Hepatocyte (in vitro differentiated cells): ENCODE measurements around the gene CNRIP1. TPM values are rescaled to one million over a fixed set of nuclear protein-coding genes. Genes with fewer than 3 reads are reported as not detected.

Source experiments
- DNase-seq: peaks from one replicate; pipeline ENCODE4 v3.0.0-alpha.2; 2016; ENCODE audit warnings: low spot score
- H2AFZ ChIP-seq: fragments of 200-600 bp; sonication (generic); 2 replicates; pipeline ENCODE4 v1.6.0; 2016; ENCODE audit warnings: antibody characterized with exemption, mild to moderate bottlenecking
- H3K27ac ChIP-seq: fragments of 200-600 bp; sonication (generic); 2 replicates; pipeline ENCODE4 v1.5.1; 2016; ENCODE audit warnings: mild to moderate bottlenecking
- H3K27me3 ChIP-seq: fragments of 200-600 bp; sonication (generic); 2 replicates; pipeline ENCODE4 v1.6.1; 2016
- H3K36me3 ChIP-seq: fragments of 200-600 bp; sonication (generic); replicated peaks from 2 replicates; pipeline ENCODE4 v1.5.1; 2016; ENCODE audit warnings: low read depth; ENCODE audit not compliant: insufficient read depth
- H3K4me1 ChIP-seq: fragments of 200-600 bp; sonication (generic); 2 replicates; pipeline ENCODE4 v1.5.1; 2016; ENCODE audit warnings: mild to moderate bottlenecking, moderate library complexity; ENCODE audit not compliant: insufficient read depth
- H3K4me2 ChIP-seq: fragments of 200-600 bp; sonication (generic); 2 replicates; pipeline ENCODE4 v1.6.0; 2016
- H3K4me3 ChIP-seq: fragments of 200-600 bp; sonication (generic); 2 replicates; pipeline ENCODE4 v1.5.1; 2016; ENCODE audit warnings: mild to moderate bottlenecking
- H3K79me2 ChIP-seq: fragments of 200-600 bp; sonication (generic); 2 replicates; pipeline ENCODE4 v1.6.0; 2017; ENCODE audit warnings: mild to moderate bottlenecking
- H3K9me2 ChIP-seq: fragments of 200-600 bp; sonication (generic); replicated peaks from 2 replicates; pipeline ENCODE4 v1.6.0; 2017; ENCODE audit warnings: mild to moderate bottlenecking; ENCODE audit not compliant: insufficient read depth
- H3K9me3 ChIP-seq: fragments of 200-600 bp; sonication (generic); 2 replicates; pipeline ENCODE4 v1.5.1; 2016; ENCODE audit warnings: low read depth, mild to moderate bottlenecking
- H4K20me1 ChIP-seq: fragments of 200-600 bp; sonication (generic); 2 replicates; pipeline ENCODE4 v1.6.0; 2016; ENCODE audit warnings: mild to moderate bottlenecking; ENCODE audit not compliant: insufficient read depth, poor library complexity, severe bottlenecking
- EZH2 ChIP-seq: fragments of 200-600 bp; sonication (generic); IDR thresholded peaks from 2 replicates; pipeline ENCODE4 v1.6.1; 2016; ENCODE audit warnings: antibody characterized with exemption, mild to moderate bottlenecking, borderline replicate concordance
- EZH2phosphoT487 ChIP-seq: fragments of 200-600 bp; sonication (generic); IDR thresholded peaks from one replicate; pipeline ENCODE4 v1.6.1; 2018; ENCODE audit warnings: antibody characterized with exemption, mild to moderate bottlenecking, low read depth, moderate library complexity; ENCODE audit not compliant: unreplicated experiment, severe bottlenecking
- WGBS: methylation state at CpG from one replicate; pipeline ENCODE4 v1.1.6; 2016; ENCODE audit warnings: low lambda C conversion rate; ENCODE audit errors: missing lambda C conversion rate; 5-methylcytosine and 5-hydroxymethylcytosine counted together
- polyA plus RNA-seq: library from polyadenylated mRNA; unstranded; fragments of >200 nt; fragmentation: Nextera tagmentation; extraction: Ambion mirVana; gene quantifications from 2 replicates; pipeline ENCODE4 v1.2.1, GENCODE V29; 2016
- total RNA-seq: library from RNA; depleted of rRNA; stranded (reverse); fragments of >200 nt; gene quantifications from 2 replicates; pipeline ENCODE4 v1.2.3, GENCODE V29; 2014
- TF ChIP-seq, protein P1 (sequence below): fragments of 200-600 bp; sonication (generic); IDR thresholded peaks from 2 replicates; pipeline ENCODE4 v1.5.1; 2016; ENCODE audit warnings: antibody characterized with exemption, mild to moderate bottlenecking; ENCODE audit not compliant: poor library complexity

The CNRIP1 gene
- total and polyA plus RNA-seq, 2 experiments from 2014 or later, result 3.1 to 5.8 TPM

DNA sequence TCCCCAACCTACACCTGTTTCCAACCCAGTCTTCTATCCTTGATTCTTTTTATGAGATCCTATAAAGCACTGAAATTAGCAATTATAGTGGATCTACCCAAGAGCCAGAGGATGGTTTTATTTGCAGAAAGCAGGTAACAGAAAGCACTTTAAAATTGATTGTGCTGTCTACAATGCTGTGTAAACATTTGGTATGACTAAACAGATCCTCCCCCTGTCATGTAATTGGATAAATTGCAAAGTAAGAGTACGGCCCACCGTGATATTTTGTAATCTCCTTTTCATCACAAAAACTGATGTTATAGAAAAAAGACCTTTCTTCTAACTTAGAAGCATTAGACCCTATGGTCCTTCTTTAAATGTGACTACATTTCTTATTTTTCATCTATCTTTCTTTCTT is 56.1 kb downstream of the CNRIP1 start:
- 84% methylated on average over 2 of the region's 2 CpGs for WGBS
- no peak overlapping the region for H2AFZ ChIP-seq

DNA sequence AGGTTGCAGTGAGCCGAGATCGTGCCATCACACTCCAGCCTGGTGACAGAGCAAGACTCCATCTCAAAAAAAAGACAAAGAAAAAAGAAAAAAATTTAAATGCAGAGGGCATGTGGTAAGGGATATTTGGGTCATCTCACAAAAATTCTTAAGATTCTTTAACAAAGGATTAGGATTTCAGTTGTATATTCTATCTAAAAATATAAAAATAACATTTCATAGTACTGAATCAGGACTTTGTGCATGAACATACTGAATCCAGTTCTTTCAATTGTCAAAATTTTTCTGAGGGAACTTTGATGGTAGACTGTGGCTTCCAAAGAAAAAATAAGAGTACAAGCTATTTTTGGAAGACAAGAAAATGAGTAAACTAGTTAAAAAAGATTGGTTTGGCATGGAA is 60.9 kb downstream of the CNRIP1 start:
- Histone ChIP-seq H3K4me3 (no peak overlapping the region), H4K20me1 (no peaks in the 10 kb centered on the region), H3K36me3 (no peaks in the 10 kb centered on the region), H3K9me2 (no peaks in the 10 kb centered on the region), H3K79me2 (peaks cover 13% of the 10 kb centered on the region), H2AFZ (no peak overlapping the region), H3K27ac (no peak overlapping the region), H3K9me3 (no peaks in the 10 kb centered on the region), H3K4me1 (peaks cover 6% of the 10 kb centered on the region), H3K4me2 (no peak overlapping the region), H3K27me3 (no peaks in the 10 kb centered on the region)
- TF ChIP-seq, protein P1, sequence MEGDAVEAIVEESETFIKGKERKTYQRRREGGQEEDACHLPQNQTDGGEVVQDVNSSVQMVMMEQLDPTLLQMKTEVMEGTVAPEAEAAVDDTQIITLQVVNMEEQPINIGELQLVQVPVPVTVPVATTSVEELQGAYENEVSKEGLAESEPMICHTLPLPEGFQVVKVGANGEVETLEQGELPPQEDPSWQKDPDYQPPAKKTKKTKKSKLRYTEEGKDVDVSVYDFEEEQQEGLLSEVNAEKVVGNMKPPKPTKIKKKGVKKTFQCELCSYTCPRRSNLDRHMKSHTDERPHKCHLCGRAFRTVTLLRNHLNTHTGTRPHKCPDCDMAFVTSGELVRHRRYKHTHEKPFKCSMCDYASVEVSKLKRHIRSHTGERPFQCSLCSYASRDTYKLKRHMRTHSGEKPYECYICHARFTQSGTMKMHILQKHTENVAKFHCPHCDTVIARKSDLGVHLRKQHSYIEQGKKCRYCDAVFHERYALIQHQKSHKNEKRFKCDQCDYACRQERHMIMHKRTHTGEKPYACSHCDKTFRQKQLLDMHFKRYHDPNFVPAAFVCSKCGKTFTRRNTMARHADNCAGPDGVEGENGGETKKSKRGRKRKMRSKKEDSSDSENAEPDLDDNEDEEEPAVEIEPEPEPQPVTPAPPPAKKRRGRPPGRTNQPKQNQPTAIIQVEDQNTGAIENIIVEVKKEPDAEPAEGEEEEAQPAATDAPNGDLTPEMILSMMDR, result no peak
- TF ChIP-seq EZH2 (no peak), EZH2phosphoT487 (no peak)
- no peak for DNase-seq
- WGBS, result 96% methylated on average over 2 of the region's 2 CpGs

More for the DNA sequence above, 56.1 kb downstream of the CNRIP1 start:
- no peak for TF ChIP-seq EZH2phosphoT487
- TF ChIP-seq EZH2, result no peak
- TF ChIP-seq, protein P1, result no peak
- no peak for DNase-seq
- H3K9me2 ChIP-seq, result no peaks in the 10 kb centered on the region
- H3K27ac ChIP-seq, result no peak overlapping the region
- no peak overlapping the region for H3K4me3 ChIP-seq
- H3K4me2 ChIP-seq, result no peak overlapping the region
- H3K4me1 ChIP-seq, result no peaks in the 10 kb centered on the region
- no peaks in the 10 kb centered on the region for H3K36me3 ChIP-seq
- no peaks in the 10 kb centered on the region for H3K79me2 ChIP-seq
- no peaks in the 10 kb centered on the region for H3K9me3 ChIP-seq
- no peaks in the 10 kb centered on the region for H3K27me3 ChIP-seq
- H4K20me1 ChIP-seq, result no peaks in the 10 kb centered on the region

DNA sequence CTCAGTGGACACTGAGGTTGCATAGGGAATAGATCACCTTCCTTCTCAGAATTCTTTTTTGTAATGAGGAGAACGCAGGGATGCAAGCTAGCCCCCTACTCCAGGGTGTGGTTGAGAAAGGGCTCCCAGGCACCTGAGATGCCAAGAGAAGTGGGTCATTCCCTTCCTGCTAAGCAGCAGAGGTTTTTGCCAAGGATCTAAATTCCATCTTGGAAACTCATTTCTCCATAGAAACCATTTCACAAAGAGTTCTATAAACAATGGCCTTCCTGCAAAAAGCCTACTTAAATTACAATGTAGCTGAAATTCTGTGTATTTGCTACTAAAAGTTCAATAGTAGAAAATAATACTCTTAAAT is 63.7 kb downstream of the CNRIP1 start:
- WGBS, result 91% methylated on average over 1 of the region's 1 CpG
- no peaks in the 10 kb centered on the region for H3K36me3 ChIP-seq
- H3K4me3 ChIP-seq, result no peak overlapping the region
- no peak for TF ChIP-seq EZH2
- TF ChIP-seq, protein P1, result no peak
- no peak for TF ChIP-seq EZH2phosphoT487
- H3K27me3 ChIP-seq, result no peaks in the 10 kb centered on the region
- H3K79me2 ChIP-seq, result peaks cover 16% of the 10 kb centered on the region
- H3K4me2 ChIP-seq, result no peak overlapping the region
- no peaks in the 10 kb centered on the region for H4K20me1 ChIP-seq
- no peak for DNase-seq
- H3K27ac ChIP-seq, result no peak overlapping the region
- peaks cover 6% of the 10 kb centered on the region for H3K4me1 ChIP-seq
- H3K9me3 ChIP-seq, result no peaks in the 10 kb centered on the region
- no peaks in the 10 kb centered on the region for H3K9me2 ChIP-seq
- H2AFZ ChIP-seq, result no peak overlapping the region
